HFF-Myc (cell line): ENCODE measurements around the gene PLEK2.

Source experiments
- DNase-seq: peaks from one replicate; pipeline ENCODE4 v3.0.0-alpha.2; 2011; ENCODE audit warnings: low read depth; ENCODE audit errors: extremely low read depth
- H3K4me3 ChIP-seq: replicated peaks from 2 replicates; pipeline ENCODE4 v1.5.1; 2011; ENCODE audit warnings: low read depth, mild to moderate bottlenecking, control low read depth, low read length
- TF ChIP-seq, protein P1 (sequence below): IDR thresholded peaks from 2 replicates; pipeline ENCODE4 v1.5.1; 2012; ENCODE audit warnings: mild to moderate bottlenecking, low read depth, low read length, control low read depth; ENCODE audit errors: missing control alignments

Gene PLEK2

DNA sequence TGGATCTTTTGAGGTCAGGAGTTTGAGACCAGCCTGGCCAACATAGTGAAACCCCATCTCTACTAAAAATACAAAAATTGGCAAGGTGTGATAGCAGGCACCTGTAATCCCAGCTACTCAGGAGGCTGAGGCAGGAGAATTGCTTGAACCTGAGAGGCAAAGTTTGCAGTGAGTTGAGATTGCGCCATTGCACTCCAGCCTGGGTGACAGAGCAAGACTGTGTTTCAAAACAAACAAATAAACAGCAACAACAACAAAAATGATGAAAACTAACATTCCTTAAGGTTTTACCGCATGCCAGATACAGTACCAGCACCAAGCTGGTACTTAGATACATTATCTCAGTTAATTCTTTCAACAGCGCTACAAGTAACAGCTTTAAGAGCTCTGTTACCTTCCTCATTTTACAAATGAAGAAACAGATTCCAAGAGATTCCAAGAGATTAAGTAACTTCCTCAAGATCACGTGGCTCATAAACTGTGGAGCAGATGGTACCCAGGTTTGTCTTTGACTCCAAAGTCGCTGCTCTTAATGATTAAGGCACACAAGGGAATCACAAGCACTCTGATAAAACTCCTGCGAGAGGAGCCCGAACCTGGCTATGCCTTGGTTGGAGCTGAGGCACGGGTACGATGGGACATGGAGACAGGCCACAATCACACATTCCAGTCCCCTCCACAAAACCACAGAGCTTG, 17.7 kb upstream of the PLEK2 start:
- TF ChIP-seq, protein P1, sequence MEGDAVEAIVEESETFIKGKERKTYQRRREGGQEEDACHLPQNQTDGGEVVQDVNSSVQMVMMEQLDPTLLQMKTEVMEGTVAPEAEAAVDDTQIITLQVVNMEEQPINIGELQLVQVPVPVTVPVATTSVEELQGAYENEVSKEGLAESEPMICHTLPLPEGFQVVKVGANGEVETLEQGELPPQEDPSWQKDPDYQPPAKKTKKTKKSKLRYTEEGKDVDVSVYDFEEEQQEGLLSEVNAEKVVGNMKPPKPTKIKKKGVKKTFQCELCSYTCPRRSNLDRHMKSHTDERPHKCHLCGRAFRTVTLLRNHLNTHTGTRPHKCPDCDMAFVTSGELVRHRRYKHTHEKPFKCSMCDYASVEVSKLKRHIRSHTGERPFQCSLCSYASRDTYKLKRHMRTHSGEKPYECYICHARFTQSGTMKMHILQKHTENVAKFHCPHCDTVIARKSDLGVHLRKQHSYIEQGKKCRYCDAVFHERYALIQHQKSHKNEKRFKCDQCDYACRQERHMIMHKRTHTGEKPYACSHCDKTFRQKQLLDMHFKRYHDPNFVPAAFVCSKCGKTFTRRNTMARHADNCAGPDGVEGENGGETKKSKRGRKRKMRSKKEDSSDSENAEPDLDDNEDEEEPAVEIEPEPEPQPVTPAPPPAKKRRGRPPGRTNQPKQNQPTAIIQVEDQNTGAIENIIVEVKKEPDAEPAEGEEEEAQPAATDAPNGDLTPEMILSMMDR: no peak
- no peak overlapping the region for H3K4me3 ChIP-seq
- peak; percentile 55 for DNase-seq

DNA sequence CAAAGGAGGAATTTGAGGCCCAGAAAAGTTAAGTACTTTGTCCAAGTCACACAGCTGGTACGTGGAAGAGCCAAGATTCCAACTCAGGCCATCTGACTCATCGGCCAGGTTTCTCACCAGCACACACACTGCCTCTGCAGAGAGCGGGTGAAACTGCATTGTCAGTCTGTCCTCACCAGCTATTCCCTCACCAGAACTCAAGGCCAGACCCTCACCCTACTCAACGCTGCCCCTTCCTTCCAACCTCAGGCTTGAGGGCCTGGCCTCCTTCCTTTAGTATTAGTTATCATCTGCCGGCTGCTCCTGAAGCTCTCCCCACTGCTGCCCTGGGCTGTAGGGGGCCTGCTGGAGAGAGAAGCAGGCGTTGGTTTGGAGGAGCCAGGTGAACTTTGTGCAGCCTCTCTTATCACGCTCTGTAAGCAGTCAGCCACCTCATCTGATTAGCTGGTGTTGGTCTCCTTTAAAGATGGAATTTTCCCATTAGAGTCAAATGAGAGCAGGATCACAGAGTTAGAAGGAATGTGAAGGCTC, 16.6 kb upstream of the PLEK2 start:
- H3K4me3 ChIP-seq: no peak overlapping the region
- TF ChIP-seq, protein P1: no peak
- DNase-seq: peak; percentile 52

DNA sequence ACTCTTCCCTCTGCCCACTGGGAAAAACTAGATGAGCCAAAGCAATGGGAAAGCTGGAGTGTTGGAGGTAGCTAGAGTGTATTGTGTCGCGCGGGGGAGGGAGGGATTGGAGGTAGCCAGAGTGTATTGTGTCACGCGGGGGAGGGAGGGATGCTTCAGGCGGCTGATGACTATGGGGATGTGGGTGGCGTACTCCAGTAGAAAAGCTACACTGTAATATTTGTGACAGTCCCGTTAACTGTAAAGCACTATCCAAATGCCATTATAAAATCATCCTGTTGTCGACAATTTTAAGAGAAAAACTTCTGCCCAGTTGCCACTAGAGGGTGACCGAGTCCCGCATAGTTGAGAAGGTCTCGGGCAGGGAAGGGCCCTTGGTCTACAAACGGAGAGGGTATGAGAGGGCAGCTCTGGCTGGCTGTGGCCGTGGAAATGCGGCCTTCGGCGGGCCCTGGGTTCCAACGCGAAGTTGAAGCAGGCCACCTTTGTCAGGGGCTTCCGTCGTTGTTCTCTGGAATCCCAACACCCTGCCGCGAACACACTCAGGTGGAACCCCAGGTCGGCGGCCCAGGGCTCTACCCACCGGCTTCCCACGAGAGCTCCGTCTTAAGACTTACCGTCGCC, 15.1 kb upstream of the PLEK2 start:
- H3K4me3 ChIP-seq: no peak overlapping the region
- TF ChIP-seq, protein P1: peak; percentile 80
- peak; percentile 48 for DNase-seq

DNA sequence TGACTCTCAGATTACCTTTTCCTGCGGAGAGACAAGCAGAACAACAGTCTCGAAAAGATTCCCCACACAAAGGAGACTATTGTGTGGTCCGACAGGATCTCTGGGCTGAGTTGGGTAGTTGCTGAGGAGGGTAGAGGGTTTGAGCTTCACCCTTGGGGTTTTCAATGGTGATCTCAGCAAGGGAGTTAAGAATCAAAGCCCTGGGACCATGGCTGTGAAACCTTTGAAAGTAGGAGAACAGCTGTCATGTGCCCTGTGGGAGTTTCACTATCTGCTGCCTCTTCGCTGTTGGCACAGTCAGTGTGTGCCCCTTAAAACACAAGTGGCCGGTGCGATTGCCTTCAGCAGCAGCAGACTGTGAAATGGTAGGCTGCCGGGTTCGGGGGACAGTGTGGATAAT, 14.2 kb upstream of the PLEK2 start:
- TF ChIP-seq, protein P1: no peak
- no peak for DNase-seq
- H3K4me3 ChIP-seq: no peak overlapping the region

DNA sequence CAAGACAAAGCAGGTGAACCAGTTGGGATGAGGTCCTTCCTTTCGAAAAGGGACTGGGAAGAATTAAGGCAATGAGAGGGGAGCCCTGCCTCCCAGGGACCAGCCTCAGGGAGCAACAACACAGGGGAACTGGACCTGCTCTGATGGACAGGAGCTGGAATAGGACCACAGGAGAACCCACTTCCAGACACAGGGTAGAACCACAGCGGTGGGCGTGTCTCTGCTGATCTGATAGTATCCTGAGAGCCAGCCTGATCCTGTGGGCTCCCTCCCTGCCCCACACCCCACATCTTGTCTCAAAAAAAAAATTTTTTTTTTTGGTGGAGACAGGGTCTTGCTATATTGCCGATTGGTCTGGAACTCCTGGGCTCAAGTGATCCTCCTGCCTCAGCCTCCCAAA, 13.6 kb upstream of the PLEK2 start:
- no peak overlapping the region for H3K4me3 ChIP-seq
- TF ChIP-seq, protein P1: no peak
- DNase-seq: no peak

DNA sequence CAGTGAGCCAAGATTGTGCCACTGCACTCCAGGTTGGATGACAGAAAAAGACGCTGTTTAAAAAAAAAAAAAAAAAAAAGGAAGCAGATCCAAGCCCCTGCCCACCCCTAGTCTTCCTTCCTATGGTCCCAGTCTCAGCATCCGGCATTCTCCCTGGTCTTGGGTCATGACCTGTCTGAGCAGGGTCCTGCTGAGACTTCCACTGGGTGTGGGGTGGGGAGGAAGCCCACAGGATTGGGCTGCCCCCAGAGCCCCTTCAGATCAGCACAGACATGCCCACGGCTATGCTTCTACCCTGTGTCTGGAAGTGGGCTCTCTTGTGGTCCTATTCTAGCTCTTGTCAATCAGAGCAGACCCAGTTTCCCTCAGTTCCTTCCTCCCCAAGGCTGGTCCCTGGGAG, 12.6 kb upstream of the PLEK2 start:
- no peak for DNase-seq
- TF ChIP-seq, protein P1: no peak
- H3K4me3 ChIP-seq: no peak overlapping the region
